ENCODE measurements around the gene SCNN1B. TPM values are rescaled to one million over a fixed set of nuclear protein-coding genes. Genes with fewer than 3 reads are reported as not detected.

Gene SCNN1B
- total RNA-seq, 4 donors from 2014 or later = 0.66 to 2.7 (median 2.2) TPM

DNA sequence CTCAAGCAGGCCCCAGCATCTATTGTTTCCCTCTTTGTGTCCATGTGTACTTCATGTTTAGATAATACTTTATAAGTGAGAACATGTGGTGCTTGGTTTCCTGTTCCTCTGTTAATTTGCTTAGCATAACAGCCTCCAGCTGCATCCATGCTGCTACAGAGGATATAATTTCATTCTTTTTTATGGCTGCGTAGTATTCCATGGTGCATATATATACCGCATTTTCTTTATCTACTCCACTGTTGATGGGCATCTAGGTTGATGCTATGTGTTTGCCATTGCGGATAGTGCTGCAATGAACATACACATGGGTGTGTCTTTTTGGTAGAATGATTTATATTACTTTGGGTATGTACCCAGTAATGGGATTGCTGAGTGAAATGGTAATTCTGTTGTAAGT is 31.4 kb upstream of the SCNN1B start:
- no peaks in the 10 kb centered on the region for H3K4me1 ChIP-seq
- DNase-seq (ENCODE audit: low spot score in 2 of 2) = no peak
- H3K4me3 ChIP-seq = no peak overlapping the region
- peaks cover 0 to 4% (median 0%) of the 10 kb centered on the region in 4 donors for H3K9me3 ChIP-seq
- H3K36me3 ChIP-seq = no peaks in the 10 kb centered on the region
- H3K27ac ChIP-seq = no peak overlapping the region
- WGBS, 2 donors = 96 to 98% methylated on average over 3 of the region's 3 CpGs
- TF ChIP-seq POLR2A (IDR thresholded peaks at IDR 0.05) (no peak), EP300 (IDR thresholded peaks at IDR 0.05) (no peak)
- TF ChIP-seq, protein P1, sequence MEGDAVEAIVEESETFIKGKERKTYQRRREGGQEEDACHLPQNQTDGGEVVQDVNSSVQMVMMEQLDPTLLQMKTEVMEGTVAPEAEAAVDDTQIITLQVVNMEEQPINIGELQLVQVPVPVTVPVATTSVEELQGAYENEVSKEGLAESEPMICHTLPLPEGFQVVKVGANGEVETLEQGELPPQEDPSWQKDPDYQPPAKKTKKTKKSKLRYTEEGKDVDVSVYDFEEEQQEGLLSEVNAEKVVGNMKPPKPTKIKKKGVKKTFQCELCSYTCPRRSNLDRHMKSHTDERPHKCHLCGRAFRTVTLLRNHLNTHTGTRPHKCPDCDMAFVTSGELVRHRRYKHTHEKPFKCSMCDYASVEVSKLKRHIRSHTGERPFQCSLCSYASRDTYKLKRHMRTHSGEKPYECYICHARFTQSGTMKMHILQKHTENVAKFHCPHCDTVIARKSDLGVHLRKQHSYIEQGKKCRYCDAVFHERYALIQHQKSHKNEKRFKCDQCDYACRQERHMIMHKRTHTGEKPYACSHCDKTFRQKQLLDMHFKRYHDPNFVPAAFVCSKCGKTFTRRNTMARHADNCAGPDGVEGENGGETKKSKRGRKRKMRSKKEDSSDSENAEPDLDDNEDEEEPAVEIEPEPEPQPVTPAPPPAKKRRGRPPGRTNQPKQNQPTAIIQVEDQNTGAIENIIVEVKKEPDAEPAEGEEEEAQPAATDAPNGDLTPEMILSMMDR (IDR thresholded peaks at IDR 0.05) = no peak
- H3K27me3 ChIP-seq = no peaks in the 10 kb centered on the region

DNA sequence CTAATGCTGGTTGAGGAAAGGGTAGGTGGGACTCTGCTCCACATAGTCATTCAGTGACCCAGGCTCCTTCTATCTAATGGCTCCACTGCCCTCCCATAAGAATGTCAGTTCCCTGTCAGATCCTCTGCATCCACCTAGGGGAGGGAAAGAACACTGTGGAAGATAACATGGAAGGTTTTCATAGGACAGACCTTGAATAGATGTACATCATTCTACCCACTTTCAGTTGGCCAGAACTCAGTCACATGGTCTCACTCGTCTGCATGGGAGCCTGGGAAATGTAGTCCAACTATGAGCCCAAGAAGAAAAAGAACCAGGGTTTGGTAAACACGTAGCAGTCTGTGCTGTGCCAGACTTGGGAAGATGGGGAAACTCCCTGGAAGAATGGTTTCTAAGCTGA is 27.1 kb upstream of the SCNN1B start:
- Histone ChIP-seq H3K4me3 (no peak overlapping the region), H3K27ac (no peak overlapping the region), H3K36me3 (no peaks in the 10 kb centered on the region), H3K9me3 (peaks cover 0 to 4% (median 0%) of the 10 kb centered on the region in 4 donors), H3K4me1 (no peaks in the 10 kb centered on the region), H3K27me3 (no peaks in the 10 kb centered on the region)
- no peak for DNase-seq (ENCODE audit: low spot score in 2 of 2)
- WGBS, 2 donors = 49 to 63% methylated on average over 2 of the region's 2 CpGs
- TF ChIP-seq EP300 (IDR thresholded peaks at IDR 0.05) (no peak), POLR2A (IDR thresholded peaks at IDR 0.05) (no peak)
- TF ChIP-seq, protein P1 (IDR thresholded peaks at IDR 0.05) = no peak

DNA sequence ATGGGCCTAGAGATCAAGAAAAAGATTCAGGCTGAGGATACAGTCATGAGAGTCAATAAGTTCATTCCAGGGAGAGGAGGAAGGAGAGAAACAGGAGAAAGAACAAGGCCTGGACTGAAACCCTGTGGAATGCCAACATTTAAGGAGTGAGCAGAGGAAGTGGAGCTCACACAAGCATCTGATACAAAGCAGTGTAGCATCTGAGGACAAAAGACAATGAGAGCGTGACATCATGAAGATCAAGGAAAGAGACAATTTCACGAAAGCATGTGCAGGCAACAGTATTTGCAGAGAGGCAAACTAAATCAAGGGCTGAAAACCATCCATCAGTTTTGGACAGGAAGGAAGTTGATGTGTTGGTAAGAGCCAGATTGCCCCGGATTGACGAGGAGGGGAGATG is 25.3 kb upstream of the SCNN1B start:
- DNase-seq (ENCODE audit: low spot score in 2 of 2) = no peak
- H3K9me3 ChIP-seq = no peaks in the 10 kb centered on the region
- TF ChIP-seq, protein P1 (IDR thresholded peaks at IDR 0.05) = no peak
- no peak for TF ChIP-seq POLR2A (IDR thresholded peaks at IDR 0.05)
- TF ChIP-seq EP300 (IDR thresholded peaks at IDR 0.05) = no peak
- no peaks in the 10 kb centered on the region for H3K4me1 ChIP-seq
- no peaks in the 10 kb centered on the region for H3K36me3 ChIP-seq
- 51 to 52% methylated on average over 4 of the region's 4 CpGs for WGBS, 2 donors
- H3K27ac ChIP-seq = no peak overlapping the region
- no peak overlapping the region for H3K4me3 ChIP-seq
- no peaks in the 10 kb centered on the region for H3K27me3 ChIP-seq

DNA sequence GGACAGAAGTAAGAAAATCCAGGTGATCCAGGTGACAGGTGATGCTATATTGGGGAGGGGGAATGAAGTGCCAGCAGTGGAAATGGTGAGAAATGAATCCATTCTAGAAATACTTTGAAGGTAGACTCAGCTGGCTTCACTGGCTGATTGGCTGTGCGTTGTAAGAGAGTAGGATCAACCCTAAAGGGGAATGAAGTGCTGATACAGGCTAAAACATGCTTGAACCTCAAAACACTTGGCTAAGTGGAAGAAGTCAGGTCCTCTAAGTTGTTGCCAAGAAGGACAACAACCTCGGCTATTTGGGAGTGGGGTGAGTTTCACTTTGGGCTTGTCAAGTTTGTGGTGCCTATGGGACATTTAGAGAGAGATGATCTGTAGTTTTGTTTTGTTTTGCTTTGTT is 24.1 kb upstream of the SCNN1B start:
- H3K27ac ChIP-seq = no peak overlapping the region
- TF ChIP-seq, protein P1 (IDR thresholded peaks at IDR 0.05) = no peak
- no peak for TF ChIP-seq EP300 (IDR thresholded peaks at IDR 0.05)
- 57 to 81% methylated on average over 2 of the region's 2 CpGs for WGBS, 2 donors
- DNase-seq (ENCODE audit: low spot score in 2 of 2) = no peak
- H3K4me1 ChIP-seq = no peaks in the 10 kb centered on the region
- H3K27me3 ChIP-seq = no peaks in the 10 kb centered on the region
- H3K36me3 ChIP-seq = no peaks in the 10 kb centered on the region
- no peak overlapping the region for H3K4me3 ChIP-seq
- no peaks in the 10 kb centered on the region for H3K9me3 ChIP-seq

DNA sequence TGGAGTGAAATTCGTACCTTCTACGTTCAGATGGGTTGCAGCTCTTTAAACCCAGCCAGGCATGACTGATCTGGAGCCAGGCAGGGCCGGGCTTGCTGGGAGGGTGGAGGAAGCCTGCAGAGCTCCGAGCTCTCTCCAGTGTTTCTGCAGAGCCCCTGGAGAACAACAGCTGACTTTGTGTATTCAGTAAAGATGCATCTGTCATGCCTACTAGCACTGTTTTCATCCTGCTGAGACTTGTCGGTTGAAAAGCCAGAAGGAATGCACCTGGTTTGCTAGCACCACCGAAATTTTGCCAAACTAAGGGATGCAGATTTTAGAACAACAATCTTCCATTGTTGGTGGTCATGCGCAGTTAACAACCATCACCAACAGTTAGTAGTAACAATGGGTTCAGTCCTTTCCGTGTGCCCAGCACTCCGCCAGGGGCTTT is 22.4 kb upstream of the SCNN1B start:
- H3K4me3 ChIP-seq = no peak overlapping the region
- no peak for DNase-seq (ENCODE audit: low spot score in 2 of 2)
- no peak overlapping the region for H3K27ac ChIP-seq
- TF ChIP-seq POLR2A (IDR thresholded peaks at IDR 0.05) (no peak), EP300 (IDR thresholded peaks at IDR 0.05) (no peak)
- TF ChIP-seq, protein P1 (IDR thresholded peaks at IDR 0.05) = no peak
- H3K4me1 ChIP-seq = no peaks in the 10 kb centered on the region
- WGBS, 2 donors = 15 to 25% methylated on average over 9 of the region's 9 CpGs
- H3K36me3 ChIP-seq = no peaks in the 10 kb centered on the region
- no peaks in the 10 kb centered on the region for H3K27me3 ChIP-seq
- no peaks in the 10 kb centered on the region for H3K9me3 ChIP-seq

Data from tibial nerve (tissue), 4 donors.